PFSK-1 (cell line): ENCODE measurements around the gene RNASE7.

ENCODE experiments used
- FOXP2 ChIP-seq: optimal IDR thresholded peaks from 2 replicates; pipeline ENCODE3; 2011; ENCODE audit warnings: borderline replicate concordance, control low read depth, inconsistent platforms; ENCODE audit not compliant: insufficient read depth; ENCODE audit errors: extremely low read length, extremely low read depth
- POLR2AphosphoS5 ChIP-seq: IDR thresholded peaks from 2 replicates; pipeline ENCODE4 v1.6.1; 2012; ENCODE audit warnings: low read depth, mild to moderate bottlenecking, control low read depth, low read length, moderate library complexity
- REST ChIP-seq, 2 experiments: IDR thresholded peaks; 2 replicates each; pipeline versions ENCODE4 v1.6.1 to v1.8.0; 2011 to 2012; ENCODE audit warnings: low read depth in 2 of 2, low read length in 2 of 2, control low read depth in 1 of 2, inconsistent platforms in 1 of 2, mild to moderate bottlenecking in 1 of 2, moderate library complexity in 1 of 2; ENCODE audit not compliant: insufficient read depth in 1 of 2
- SIN3A ChIP-seq: IDR thresholded peaks from 2 replicates; pipeline ENCODE4 v1.6.1; 2012; ENCODE audit warnings: mild to moderate bottlenecking, low read length, moderate library complexity, borderline replicate concordance; ENCODE audit not compliant: insufficient read depth
- TAF1 ChIP-seq: IDR thresholded peaks from 2 replicates; pipeline ENCODE4 v1.6.1; 2012; ENCODE audit warnings: low read length, control low read depth, borderline replicate concordance; ENCODE audit not compliant: insufficient read depth

- TF ChIP-seq REST (IDR thresholded peaks at IDR 0.05; ENCODE audit: insufficient read depth in 1 of 2, low read depth in 2 of 2, low read length in 2 of 2) (no peak), POLR2AphosphoS5 (no peak), SIN3A (no peak), TAF1 (no peak), FOXP2 (no peak)
Observed at GRCh38 chr14:21026274-21026987, 15.7 kb upstream of the RNASE7 start.
